GM12865 (cell line): ENCODE data around the gene IFT80.

Experiments used
- DNase-seq: peaks from one replicate; pipeline ENCODE4 v3.0.0; 2010; ENCODE audit warnings: low read depth
- H3K4me3 ChIP-seq: 2 replicates; pipeline ENCODE4 v1.5.1; 2011; ENCODE audit warnings: mild to moderate bottlenecking, low read depth, low read length, control low read depth
- CTCF ChIP-seq: IDR thresholded peaks from 2 replicates; pipeline ENCODE4 v1.5.1; 2011; ENCODE audit warnings: low read length, control low read depth, low read depth, inconsistent platforms; ENCODE audit not compliant: insufficient read depth; ENCODE audit errors: missing control alignments

Gene IFT80

GRCh38 chr3:160279657-160280056, 119.4 kb downstream of the IFT80 start:
- DNase-seq, result no peak
- TF ChIP-seq CTCF, result no peak

GRCh38 chr3:160278210-160278609, 120.8 kb downstream of the IFT80 start:
- no peak for DNase-seq
- no peak overlapping the region for H3K4me3 ChIP-seq
- TF ChIP-seq CTCF, result no peak

More at GRCh38 chr3:160279657-160280056, 119.4 kb downstream of the IFT80 start:
- H3K4me3 ChIP-seq, result no peak overlapping the region

GRCh38 chr3:160265088-160265487, 133.9 kb downstream of the IFT80 start:
- DNase-seq, result no peak
- no peak for TF ChIP-seq CTCF
- no peak overlapping the region for H3K4me3 ChIP-seq

- no peak overlapping the region for H3K4me3 ChIP-seq
- DNase-seq, result no peak
- TF ChIP-seq CTCF, result no peak
These were observed 138.3 kb downstream of the IFT80 start for GRCh38 chr3:160260587-160261270.

- no peak for TF ChIP-seq CTCF
- no peak for DNase-seq
- H3K4me3 ChIP-seq, result no peak overlapping the region
These were observed 139.4 kb downstream of the IFT80 start for GRCh38 chr3:160259589-160259988.

- no peak overlapping the region for H3K4me3 ChIP-seq
- no peak for TF ChIP-seq CTCF
- no peak for DNase-seq
These were observed 141.4 kb downstream of the IFT80 start for GRCh38 chr3:160257606-160258005.

- DNase-seq, result no peak
- no peak for TF ChIP-seq CTCF
These were observed 145.7 kb downstream of the IFT80 start for GRCh38 chr3:160253298-160253697.

More at GRCh38 chr3:160253298-160253697, 145.7 kb downstream of the IFT80 start:
- no peak overlapping the region for H3K4me3 ChIP-seq
